OCI-LY7 (cell line): ENCODE results near the gene LSM14B. TPM values are rescaled to one million over a fixed set of nuclear protein-coding genes. Genes with fewer than 3 reads are reported as not detected.

Experiments used
- BruUV-seq: library from RNA; stranded (reverse); fragments of 400-500 nt; replicated peaks from 2 replicates; lab custom pipeline; 2021; lab: Mats Ljungman, UMichigan
- CTCF ChIA-PET: fragments of 300-600 bp; sonication (Branson Sonifier 250); formaldehyde crosslinking; loops from one replicate; lab custom pipeline; 2022; ENCODE audit warnings: antibody characterized with exemption; ENCODE audit not compliant: unreplicated experiment; lab: Charles Lee
- POLR2A ChIA-PET: fragments of 300-600 bp; sonication (Branson Sonifier 250); formaldehyde crosslinking; loops from one replicate; lab custom pipeline; 2022; ENCODE audit warnings: antibody characterized with exemption; lab: Charles Lee
- DNase-seq: peaks from one replicate; pipeline ENCODE4 v3.0.0-alpha.2; 2015; ENCODE audit warnings: low spot score
- H2AFZ ChIP-seq: fragments of 200-600 bp; sonication (generic), shearing (Covaris generic); 2 replicates; pipeline ENCODE4 v1.6.1; 2014; ENCODE audit warnings: mild to moderate bottlenecking, antibody characterized with exemption, low read length, moderate library complexity
- H3K27ac ChIP-seq: fragments of 200-600 bp; sonication (generic); 2 replicates; pipeline ENCODE4 v1.5.1; 2014; ENCODE audit warnings: mixed run types, low read depth, mild to moderate bottlenecking, moderate library complexity, low read length, inconsistent platforms; ENCODE audit not compliant: poor library complexity, severe bottlenecking
- H3K36me3 ChIP-seq: fragments of 200-600 bp; sonication (generic); 2 replicates; pipeline ENCODE4 v1.6.1; 2014; ENCODE audit warnings: mild to moderate bottlenecking, antibody characterized with exemption, low read length, moderate library complexity, mixed read lengths; ENCODE audit not compliant: insufficient read depth
- H3K4me1 ChIP-seq: fragments of 200-600 bp; sonication (generic); 2 replicates; pipeline ENCODE4 v1.5.1; 2014; ENCODE audit warnings: mild to moderate bottlenecking, low read length; ENCODE audit not compliant: insufficient read depth, poor library complexity, severe bottlenecking
- H3K4me2 ChIP-seq: fragments of 200-600 bp; sonication (generic); 2 replicates; pipeline ENCODE4 v1.6.1; 2014; ENCODE audit warnings: mild to moderate bottlenecking, low read length
- H3K4me3 ChIP-seq: fragments of 200-600 bp; sonication (generic); 2 replicates; pipeline ENCODE4 v1.5.1; 2014; ENCODE audit warnings: mild to moderate bottlenecking, low read depth, low read length; ENCODE audit not compliant: poor library complexity, severe bottlenecking
- H3K79me2 ChIP-seq: fragments of 200-600 bp; sonication (generic); 2 replicates; pipeline ENCODE4 v1.6.1; 2016; ENCODE audit warnings: low read depth, mild to moderate bottlenecking, low read length, moderate library complexity, mixed read lengths; ENCODE audit not compliant: insufficient read depth
- H3K9me2 ChIP-seq: fragments of 200-600 bp; sonication (generic); 2 replicates; pipeline ENCODE4 v1.6.1; 2016; ENCODE audit warnings: mild to moderate bottlenecking, low read length, mixed read lengths; ENCODE audit not compliant: insufficient read depth
- H3K9me3 ChIP-seq: fragments of 200-600 bp; sonication (generic); 2 replicates; pipeline ENCODE4 v1.6.1; 2014; ENCODE audit warnings: mild to moderate bottlenecking, mixed run types, low read length, mixed read lengths
- H4K20me1 ChIP-seq: fragments of 200-600 bp; sonication (generic); 2 replicates; pipeline ENCODE4 v1.6.1; 2014; ENCODE audit warnings: mild to moderate bottlenecking, antibody characterized with exemption, low read length, moderate library complexity, mixed read lengths; ENCODE audit not compliant: insufficient read depth
- EZH2phosphoT487 ChIP-seq: fragments of 200-600 bp; sonication (generic); IDR thresholded peaks from 2 replicates; pipeline ENCODE4 v1.6.1; 2018; ENCODE audit warnings: low read depth, borderline replicate concordance, mild to moderate bottlenecking, mixed run types, antibody characterized with exemption, low read length, moderate library complexity, mixed read lengths
- intact Hi-C: fragments of 100-400 bp; cut with micrococcal nuclease; formaldehyde crosslinking; loops from one replicate; pipeline ENCODE4 v1.10.0; 2022; ENCODE audit not compliant: unreplicated experiment
- total RNA-seq, 2 experiments: library from RNA; depleted of rRNA in 1 of 2; stranded (reverse); fragments of >200 nt in 1 of 2; shearing (Covaris generic) in 1 of 2; gene quantifications; 2 replicates each; pipeline ENCODE4 v1.2.3, GENCODE V29; 2014 to 2022
- TF ChIP-seq, protein P1 (sequence below): fragments of 200-600 bp; sonication (generic); conservative IDR thresholded peaks from 2 replicates; pipeline ENCODE4 v1.5.1; 2014; ENCODE audit warnings: mild to moderate bottlenecking, antibody characterized with exemption, low read length, moderate library complexity, mixed read lengths

Gene LSM14B
- total RNA-seq, 2 experiments from 2014 or later: 44.7 to 53.7 TPM

DNA sequence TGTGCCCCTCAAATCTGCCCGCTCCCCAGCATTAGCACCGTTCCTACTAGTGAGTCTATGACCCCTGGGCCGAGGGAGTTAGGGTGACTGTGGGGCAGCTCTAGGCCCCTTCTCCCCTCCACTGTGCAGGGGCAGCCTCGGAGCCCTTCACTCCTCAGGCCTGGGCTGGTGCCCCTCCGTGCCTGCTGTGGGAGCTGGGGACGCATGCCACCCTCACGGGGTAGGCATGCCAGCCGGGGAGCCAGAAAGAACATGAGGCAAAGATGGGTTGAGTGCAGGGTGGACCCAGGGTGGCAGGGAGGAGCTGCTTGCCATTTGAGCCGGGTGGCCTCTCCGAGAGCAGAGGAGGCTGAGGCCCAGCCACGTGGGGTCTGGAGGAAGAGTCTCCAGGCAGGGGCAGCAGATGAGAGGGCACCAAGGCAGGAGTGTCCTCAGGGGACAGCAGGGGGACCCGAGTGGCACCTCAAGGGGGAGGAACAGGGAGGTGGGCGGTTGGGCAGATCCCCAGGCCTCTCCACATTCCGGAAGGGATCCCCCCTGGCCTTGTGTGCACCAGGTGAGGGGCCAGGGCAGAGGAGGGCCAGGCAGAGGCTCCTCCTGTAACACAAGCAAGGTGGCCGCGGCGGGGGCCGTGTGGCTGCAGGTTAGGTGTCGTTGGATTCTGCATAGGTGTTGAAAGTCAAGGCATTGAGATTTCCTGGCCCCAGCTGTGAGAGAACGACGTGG is 18.6 kb upstream of the LSM14B start:
- CTCF ChIA-PET: interaction anchor here (0.6 kb wide), 1 partner anchor 136 kb away, joined by 11 read pairs; no protein-coding TSS in a partner anchor
- Histone ChIP-seq H3K9me2 (no peaks in the 10 kb centered on the region), H4K20me1 (no peaks in the 10 kb centered on the region), H3K4me2 (no peak overlapping the region), H3K4me1 (no peaks in the 10 kb centered on the region), H3K9me3 (peaks cover 2% of the 10 kb centered on the region; the same call in 1 of the 2 replicates), H3K4me3 (no peak overlapping the region), H3K36me3 (no peaks in the 10 kb centered on the region), H2AFZ (no peak overlapping the region), H3K79me2 (no peaks in the 10 kb centered on the region), H3K27ac (no peak overlapping the region)
- no peak for TF ChIP-seq EZH2phosphoT487
- TF ChIP-seq, protein P1, sequence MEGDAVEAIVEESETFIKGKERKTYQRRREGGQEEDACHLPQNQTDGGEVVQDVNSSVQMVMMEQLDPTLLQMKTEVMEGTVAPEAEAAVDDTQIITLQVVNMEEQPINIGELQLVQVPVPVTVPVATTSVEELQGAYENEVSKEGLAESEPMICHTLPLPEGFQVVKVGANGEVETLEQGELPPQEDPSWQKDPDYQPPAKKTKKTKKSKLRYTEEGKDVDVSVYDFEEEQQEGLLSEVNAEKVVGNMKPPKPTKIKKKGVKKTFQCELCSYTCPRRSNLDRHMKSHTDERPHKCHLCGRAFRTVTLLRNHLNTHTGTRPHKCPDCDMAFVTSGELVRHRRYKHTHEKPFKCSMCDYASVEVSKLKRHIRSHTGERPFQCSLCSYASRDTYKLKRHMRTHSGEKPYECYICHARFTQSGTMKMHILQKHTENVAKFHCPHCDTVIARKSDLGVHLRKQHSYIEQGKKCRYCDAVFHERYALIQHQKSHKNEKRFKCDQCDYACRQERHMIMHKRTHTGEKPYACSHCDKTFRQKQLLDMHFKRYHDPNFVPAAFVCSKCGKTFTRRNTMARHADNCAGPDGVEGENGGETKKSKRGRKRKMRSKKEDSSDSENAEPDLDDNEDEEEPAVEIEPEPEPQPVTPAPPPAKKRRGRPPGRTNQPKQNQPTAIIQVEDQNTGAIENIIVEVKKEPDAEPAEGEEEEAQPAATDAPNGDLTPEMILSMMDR: no peak
- BruUV-seq: no TSS peak
- no peak for DNase-seq
- intact Hi-C loops: no loop called here
- POLR2A ChIA-PET: interaction anchor here (0.6 kb wide), 2 partner anchors 12 to 1040 kb away, joined by 3 read pairs; no protein-coding TSS in a partner anchor

DNA sequence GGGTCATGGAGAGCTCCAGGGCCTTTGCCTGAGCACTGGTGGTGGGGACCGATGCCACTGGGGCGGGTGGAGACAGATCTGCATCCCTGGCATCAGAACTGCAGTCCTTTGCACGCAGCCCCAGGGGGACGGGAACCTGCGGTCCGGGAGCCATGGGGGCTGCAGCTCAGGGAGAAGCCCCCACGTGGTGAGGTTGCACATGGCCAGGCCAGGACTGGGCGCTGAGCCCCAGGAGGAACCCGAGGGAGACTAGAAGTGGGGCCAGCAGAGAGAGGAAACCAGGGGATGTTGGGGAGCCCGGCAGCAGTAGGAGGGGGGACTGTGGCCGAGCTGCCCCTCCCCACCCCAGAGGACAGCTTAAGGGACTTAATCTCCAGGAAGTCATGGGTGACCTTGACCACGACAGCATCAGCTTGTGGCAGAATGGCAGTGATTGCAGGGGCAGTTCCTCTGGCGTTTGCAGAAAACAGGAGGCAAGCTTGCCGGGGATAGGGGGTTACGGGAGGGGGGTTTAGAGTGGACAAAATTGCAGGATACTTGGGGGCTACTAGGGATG is 18.0 kb upstream of the LSM14B start:
- Histone ChIP-seq H3K79me2 (no peaks in the 10 kb centered on the region), H4K20me1 (no peaks in the 10 kb centered on the region), H2AFZ (no peak overlapping the region), H3K4me1 (no peaks in the 10 kb centered on the region), H3K4me2 (no peak overlapping the region), H3K9me2 (no peaks in the 10 kb centered on the region), H3K4me3 (no peak overlapping the region), H3K27ac (no peak overlapping the region), H3K36me3 (no peaks in the 10 kb centered on the region), H3K9me3 (peaks cover 9% of the 10 kb centered on the region; the same call in 1 of the 2 replicates)
- no peak for TF ChIP-seq EZH2phosphoT487
- TF ChIP-seq, protein P1: no peak
- no TSS peak for BruUV-seq
- CTCF ChIA-PET: interaction anchor here (0.6 kb wide), 1 partner anchor 136 kb away, joined by 11 read pairs; no protein-coding TSS in a partner anchor
- DNase-seq: no peak
- POLR2A ChIA-PET: interaction anchor here (0.6 kb wide), 1 partner anchor 288 kb away, joined by 6 read pairs; no protein-coding TSS in a partner anchor
- intact Hi-C loops: no loop called here
